ENCODE data around the gene MYF5.

The MYF5 gene

DNA sequence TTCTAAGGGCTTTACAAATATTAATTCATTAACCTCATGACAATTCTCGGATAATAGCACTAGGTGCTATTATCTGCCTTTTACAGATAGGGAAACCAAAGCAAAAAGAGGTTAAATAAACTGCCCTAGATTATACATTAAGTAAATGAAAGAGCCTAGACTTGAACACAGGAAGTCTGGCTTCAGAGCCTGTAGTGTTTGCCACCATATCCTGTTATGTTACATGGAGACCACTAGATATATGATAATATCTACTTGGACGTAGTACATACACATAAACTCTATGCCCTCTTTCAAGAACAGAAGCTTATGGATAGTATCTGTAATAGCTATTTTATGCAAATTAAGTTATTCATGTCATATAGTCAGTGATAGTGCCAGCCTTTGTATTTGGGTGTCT lies 26.2 kb upstream of the MYF5 start:
- Histone ChIP-seq H3K9me3 (ENCODE audit: control insufficient read depth in 2 of 2, low read length in 2 of 2) (peaks cover 0 to 2% of the 10 kb centered on the region in 2 donors), H3K4me1 (ENCODE audit: control insufficient read depth, insufficient read depth, low read length) (no peaks in the 10 kb centered on the region), H3K4me3 (ENCODE audit: low read length in 2 of 2) (no peak overlapping the region), H3K9ac (ENCODE audit: low read length in 2 of 2) (no peak overlapping the region), H3K27me3 (ENCODE audit: control insufficient read depth in 1 of 2, insufficient read depth in 2 of 2, low read length in 2 of 2) (no peaks in the 10 kb centered on the region), H3K27ac (ENCODE audit: low read length) (no peak overlapping the region), H3K36me3 (ENCODE audit: control insufficient read depth in 2 of 2, insufficient read depth in 2 of 2, low read length in 2 of 2) (no peaks in the 10 kb centered on the region)

DNA sequence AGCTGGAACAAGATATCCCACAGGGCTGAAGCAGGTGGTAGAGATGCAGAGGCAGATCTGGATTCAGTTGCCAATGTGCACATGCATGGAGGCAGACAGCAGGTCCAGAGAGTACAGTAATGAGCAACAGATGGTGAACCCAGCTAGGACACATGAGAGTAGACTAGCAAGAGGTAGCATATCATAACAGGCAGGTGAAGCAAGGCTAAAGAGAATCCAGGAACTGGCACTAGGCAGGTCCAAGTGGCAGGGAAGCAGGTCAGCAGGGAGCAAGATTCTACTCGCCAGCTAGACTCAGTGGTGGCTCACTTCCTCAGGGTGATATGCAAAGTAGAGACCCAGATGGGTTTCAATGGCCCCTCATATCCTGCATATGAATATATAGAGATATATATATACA lies 24.6 kb upstream of the MYF5 start:
- H3K27ac ChIP-seq (ENCODE audit: low read length): no peak overlapping the region
- no peaks in the 10 kb centered on the region for H3K9me3 ChIP-seq (ENCODE audit: control insufficient read depth in 2 of 2, low read length in 2 of 2)
- no peak overlapping the region for H3K4me3 ChIP-seq (ENCODE audit: low read length in 2 of 2)
- H3K27me3 ChIP-seq (ENCODE audit: control insufficient read depth in 1 of 2, insufficient read depth in 2 of 2, low read length in 2 of 2): no peaks in the 10 kb centered on the region
- no peaks in the 10 kb centered on the region for H3K36me3 ChIP-seq (ENCODE audit: control insufficient read depth in 2 of 2, insufficient read depth in 2 of 2, low read length in 2 of 2)
- no peaks in the 10 kb centered on the region for H3K4me1 ChIP-seq (ENCODE audit: control insufficient read depth, insufficient read depth, low read length)
- H3K9ac ChIP-seq (ENCODE audit: low read length in 2 of 2): no peak overlapping the region

DNA sequence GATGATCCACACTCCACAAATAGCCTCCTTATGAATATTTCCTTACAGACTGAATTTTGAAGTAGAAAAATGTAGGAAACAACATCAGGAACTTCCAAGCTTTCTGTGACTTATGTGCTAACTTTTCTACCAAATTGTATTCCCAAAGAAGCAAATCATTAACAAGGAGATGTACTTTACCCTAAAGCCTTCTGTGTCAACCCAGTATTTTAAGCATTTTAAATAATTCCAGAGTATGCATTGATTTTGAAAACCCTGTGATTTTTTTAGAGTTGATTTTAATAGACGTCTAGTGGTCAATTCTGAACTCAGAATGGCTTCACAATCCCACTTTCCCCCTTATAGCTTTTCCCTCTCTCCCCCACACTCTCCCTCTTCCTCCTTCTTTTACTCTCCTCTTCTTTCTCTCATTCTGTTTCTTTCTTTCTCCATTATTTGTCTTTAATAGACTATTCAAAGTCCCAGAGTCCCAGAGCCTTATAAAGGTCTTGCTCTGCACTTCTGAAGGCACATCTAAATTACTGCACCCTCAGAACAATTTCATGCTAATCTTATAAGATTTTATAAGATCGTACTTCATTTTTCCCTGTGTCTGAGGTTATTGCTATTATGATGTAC lies 19.3 kb upstream of the MYF5 start:
- no peak overlapping the region for H3K27ac ChIP-seq (ENCODE audit: low read length)
- no peaks in the 10 kb centered on the region for H3K4me1 ChIP-seq (ENCODE audit: control insufficient read depth, insufficient read depth, low read length)
- no peaks in the 10 kb centered on the region for H3K36me3 ChIP-seq (ENCODE audit: control insufficient read depth in 2 of 2, insufficient read depth in 2 of 2, low read length in 2 of 2)
- no peaks in the 10 kb centered on the region for H3K9me3 ChIP-seq (ENCODE audit: control insufficient read depth in 2 of 2, low read length in 2 of 2)
- no peak overlapping the region for H3K9ac ChIP-seq (ENCODE audit: low read length in 2 of 2)
- no peak overlapping the region for H3K4me3 ChIP-seq (ENCODE audit: low read length in 2 of 2)
- H3K27me3 ChIP-seq (ENCODE audit: control insufficient read depth in 1 of 2, insufficient read depth in 2 of 2, low read length in 2 of 2): no peaks in the 10 kb centered on the region

- H3K27me3 ChIP-seq (ENCODE audit: control insufficient read depth in 1 of 2, insufficient read depth in 2 of 2, low read length in 2 of 2): no peaks in the 10 kb centered on the region
- H3K36me3 ChIP-seq (ENCODE audit: control insufficient read depth in 2 of 2, insufficient read depth in 2 of 2, low read length in 2 of 2): no peaks in the 10 kb centered on the region
- no peaks in the 10 kb centered on the region for H3K9me3 ChIP-seq (ENCODE audit: control insufficient read depth in 2 of 2, low read length in 2 of 2)
- H3K4me3 ChIP-seq (ENCODE audit: low read length in 2 of 2): no peak overlapping the region
- no peak overlapping the region for H3K27ac ChIP-seq (ENCODE audit: low read length)
- no peak overlapping the region for H3K9ac ChIP-seq (ENCODE audit: low read length in 2 of 2)
- no peaks in the 10 kb centered on the region for H3K4me1 ChIP-seq (ENCODE audit: control insufficient read depth, insufficient read depth, low read length)
Observed at GRCh38 chr12:80698256-80698655, 18.5 kb upstream of the MYF5 start.

- H3K27me3 ChIP-seq (ENCODE audit: control insufficient read depth in 1 of 2, insufficient read depth in 2 of 2, low read length in 2 of 2): no peaks in the 10 kb centered on the region
- H3K27ac ChIP-seq (ENCODE audit: low read length): no peak overlapping the region
- H3K9me3 ChIP-seq (ENCODE audit: control insufficient read depth in 2 of 2, low read length in 2 of 2): no peaks in the 10 kb centered on the region
- no peak overlapping the region for H3K4me3 ChIP-seq (ENCODE audit: low read length in 2 of 2)
- H3K4me1 ChIP-seq (ENCODE audit: control insufficient read depth, insufficient read depth, low read length): no peaks in the 10 kb centered on the region
- H3K36me3 ChIP-seq (ENCODE audit: control insufficient read depth in 2 of 2, insufficient read depth in 2 of 2, low read length in 2 of 2): no peaks in the 10 kb centered on the region
- no peak overlapping the region for H3K9ac ChIP-seq (ENCODE audit: low read length in 2 of 2)
Observed at GRCh38 chr12:80698847-80699542, 17.7 kb upstream of the MYF5 start.

- H3K27ac ChIP-seq (ENCODE audit: low read length): no peak overlapping the region
- no peak overlapping the region for H3K9ac ChIP-seq (ENCODE audit: low read length in 2 of 2)
- no peaks in the 10 kb centered on the region for H3K27me3 ChIP-seq (ENCODE audit: control insufficient read depth in 1 of 2, insufficient read depth in 2 of 2, low read length in 2 of 2)
- H3K4me1 ChIP-seq (ENCODE audit: control insufficient read depth, insufficient read depth, low read length): no peaks in the 10 kb centered on the region
- no peaks in the 10 kb centered on the region for H3K9me3 ChIP-seq (ENCODE audit: control insufficient read depth in 2 of 2, low read length in 2 of 2)
- no peak overlapping the region for H3K4me3 ChIP-seq (ENCODE audit: low read length in 2 of 2)
- no peaks in the 10 kb centered on the region for H3K36me3 ChIP-seq (ENCODE audit: control insufficient read depth in 2 of 2, insufficient read depth in 2 of 2, low read length in 2 of 2)
Observed at GRCh38 chr12:80700327-80700726, 16.4 kb upstream of the MYF5 start.

DNA sequence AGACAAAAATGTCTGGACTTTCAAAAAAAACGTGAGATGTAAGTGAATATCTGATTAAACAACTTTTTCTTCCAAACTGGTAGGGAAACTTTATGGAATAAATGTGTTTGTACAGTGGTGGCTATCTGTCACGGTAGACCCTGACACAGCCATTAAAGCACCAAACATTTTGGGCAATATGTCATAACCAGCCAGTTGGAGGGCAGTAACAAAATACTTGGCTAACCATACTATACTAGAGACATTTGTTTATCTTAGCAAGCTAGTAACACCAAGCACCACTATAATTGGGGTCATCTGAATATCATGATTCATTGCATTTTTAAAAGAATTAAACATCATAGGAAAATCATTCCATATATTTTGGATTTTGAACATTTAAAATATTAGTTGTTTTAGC lies 15.3 kb upstream of the MYF5 start:
- H3K9me3 ChIP-seq (ENCODE audit: control insufficient read depth in 2 of 2, low read length in 2 of 2): no peaks in the 10 kb centered on the region
- no peak overlapping the region for H3K4me3 ChIP-seq (ENCODE audit: low read length in 2 of 2)
- H3K9ac ChIP-seq (ENCODE audit: low read length in 2 of 2): no peak overlapping the region
- no peaks in the 10 kb centered on the region for H3K27me3 ChIP-seq (ENCODE audit: control insufficient read depth in 1 of 2, insufficient read depth in 2 of 2, low read length in 2 of 2)
- H3K4me1 ChIP-seq (ENCODE audit: control insufficient read depth, insufficient read depth, low read length): no peaks in the 10 kb centered on the region
- H3K27ac ChIP-seq (ENCODE audit: low read length): no peak overlapping the region
- no peaks in the 10 kb centered on the region for H3K36me3 ChIP-seq (ENCODE audit: control insufficient read depth in 2 of 2, insufficient read depth in 2 of 2, low read length in 2 of 2)

DNA sequence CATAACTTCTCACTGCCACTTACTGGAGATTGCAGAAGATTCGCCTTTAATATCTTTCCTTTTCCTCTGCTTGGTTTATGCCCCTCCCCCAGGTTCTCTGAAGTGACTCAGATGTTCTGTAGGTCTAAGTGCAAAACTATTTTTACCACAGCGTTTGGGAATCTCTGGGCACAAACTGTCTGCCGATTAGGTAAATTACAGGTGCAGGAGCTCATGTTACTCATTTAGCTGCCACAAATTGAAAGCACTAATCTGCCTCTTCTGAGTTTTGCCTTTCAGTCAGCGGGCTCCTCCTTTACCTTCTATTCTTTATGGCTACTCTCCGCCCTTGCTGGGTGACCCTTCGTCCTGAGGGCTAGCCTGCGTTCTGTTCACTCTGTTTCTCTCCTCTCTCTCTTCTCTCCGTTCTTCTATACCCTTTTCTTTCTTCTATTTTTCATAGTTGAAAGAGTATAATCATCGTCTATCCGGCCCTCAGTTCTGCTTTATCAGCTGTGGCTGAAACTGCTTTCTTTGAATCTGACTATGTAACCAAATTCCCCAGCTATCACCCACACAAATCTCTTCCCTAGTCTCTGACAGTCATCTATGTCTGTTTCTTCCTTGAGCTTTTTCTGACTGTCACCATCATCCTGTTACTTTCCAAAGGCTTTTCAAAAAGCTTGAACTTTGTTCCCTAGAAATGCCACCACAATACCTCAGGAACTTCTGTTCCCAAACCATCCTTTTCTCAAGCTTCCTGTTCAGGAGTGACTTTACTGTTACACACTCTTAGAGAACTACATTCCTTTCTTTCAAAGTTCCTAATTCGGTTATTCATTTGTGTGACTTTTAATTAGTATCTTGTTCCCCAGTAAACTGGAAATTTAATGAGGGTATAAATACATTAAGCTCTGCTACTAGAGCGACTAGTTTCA lies 13.6 kb upstream of the MYF5 start:
- Histone ChIP-seq H3K4me1 (ENCODE audit: control insufficient read depth, insufficient read depth, low read length) (no peaks in the 10 kb centered on the region), H3K36me3 (ENCODE audit: control insufficient read depth in 2 of 2, insufficient read depth in 2 of 2, low read length in 2 of 2) (no peaks in the 10 kb centered on the region), H3K9me3 (ENCODE audit: control insufficient read depth in 2 of 2, low read length in 2 of 2) (no peaks in the 10 kb centered on the region), H3K9ac (ENCODE audit: low read length in 2 of 2) (no peak overlapping the region), H3K27ac (ENCODE audit: low read length) (no peak overlapping the region), H3K4me3 (ENCODE audit: low read length in 2 of 2) (no peak overlapping the region), H3K27me3 (ENCODE audit: control insufficient read depth in 1 of 2, insufficient read depth in 2 of 2, low read length in 2 of 2) (peaks cover 0 to 2% of the 10 kb centered on the region in 2 donors)

- no peak overlapping the region for H3K4me3 ChIP-seq (ENCODE audit: low read length in 2 of 2)
- H3K9ac ChIP-seq (ENCODE audit: low read length in 2 of 2): no peak overlapping the region
- H3K27ac ChIP-seq (ENCODE audit: low read length): no peak overlapping the region
- no peaks in the 10 kb centered on the region for H3K9me3 ChIP-seq (ENCODE audit: control insufficient read depth in 2 of 2, low read length in 2 of 2)
- peaks cover 6% of the 10 kb centered on the region in 2 donors for H3K27me3 ChIP-seq (ENCODE audit: control insufficient read depth in 1 of 2, insufficient read depth in 2 of 2, low read length in 2 of 2)
- H3K36me3 ChIP-seq (ENCODE audit: control insufficient read depth in 2 of 2, insufficient read depth in 2 of 2, low read length in 2 of 2): no peaks in the 10 kb centered on the region
- no peaks in the 10 kb centered on the region for H3K4me1 ChIP-seq (ENCODE audit: control insufficient read depth, insufficient read depth, low read length)
Observed at GRCh38 chr12:80704420-80704819, 12.3 kb upstream of the MYF5 start.

DNA sequence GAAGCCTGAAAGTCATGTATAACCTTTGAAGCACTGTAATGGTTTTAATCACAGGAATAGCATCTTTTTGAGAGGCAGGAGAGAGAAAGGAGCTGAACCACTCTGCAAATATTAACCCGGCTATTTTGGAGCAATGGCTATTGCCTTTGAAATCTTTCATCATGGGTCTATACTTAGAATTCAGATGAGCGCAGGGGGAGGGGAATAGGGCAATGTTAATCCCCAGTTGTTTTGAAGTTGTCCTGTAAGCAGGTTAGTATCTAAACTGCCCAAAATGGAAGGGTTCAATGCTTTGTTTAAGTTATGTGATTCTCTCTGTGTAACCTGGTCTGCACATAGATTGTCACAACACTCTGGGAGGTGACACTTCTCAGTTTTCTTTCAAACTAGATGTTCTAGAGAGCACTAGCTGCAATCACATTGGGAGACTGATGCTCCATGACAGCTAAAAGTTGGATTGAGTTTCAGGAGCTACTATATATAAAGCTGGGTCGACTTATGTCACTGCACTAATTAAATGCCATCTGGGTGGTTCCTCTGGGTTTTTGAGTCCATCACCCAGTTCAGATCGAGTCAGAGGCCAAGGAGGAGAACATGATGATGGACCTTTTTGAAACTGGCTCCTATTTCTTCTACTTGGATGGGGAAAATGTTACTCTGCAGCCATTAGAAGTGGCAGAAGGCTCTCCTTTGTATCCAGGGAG lies 9.4 kb upstream of the MYF5 start, which contains the start of gene MYF6:
Gene MYF6, plus strand, starts transcription at position 509 of the 704 bp plus-strand sequence. Its CDS starts 86 bp downstream, at position 595.
- Histone ChIP-seq H3K9ac (ENCODE audit: low read length in 2 of 2) (peak within 1 kb of the TSS in 1 of 2 donors; percentile 43), H3K4me3 (ENCODE audit: low read length in 2 of 2) (peak within 1 kb of the TSS in 1 of 2 donors; percentile 17), H3K27ac (ENCODE audit: low read length) (no peak within 1 kb of the TSS), H3K36me3 (ENCODE audit: control insufficient read depth in 2 of 2, insufficient read depth in 2 of 2, low read length in 2 of 2) (no peaks in the 10 kb centered on the region), H3K9me3 (ENCODE audit: control insufficient read depth in 2 of 2, low read length in 2 of 2) (no peaks in the 10 kb centered on the region), H3K4me1 (ENCODE audit: control insufficient read depth, insufficient read depth, low read length) (no peaks in the 10 kb centered on the region), H3K27me3 (ENCODE audit: control insufficient read depth in 1 of 2, insufficient read depth in 2 of 2, low read length in 2 of 2) (peaks cover 6 to 11% of the 10 kb centered on the region in 2 donors)
